ENCODE results near the gene RAD51B.

Gene RAD51B

DNA sequence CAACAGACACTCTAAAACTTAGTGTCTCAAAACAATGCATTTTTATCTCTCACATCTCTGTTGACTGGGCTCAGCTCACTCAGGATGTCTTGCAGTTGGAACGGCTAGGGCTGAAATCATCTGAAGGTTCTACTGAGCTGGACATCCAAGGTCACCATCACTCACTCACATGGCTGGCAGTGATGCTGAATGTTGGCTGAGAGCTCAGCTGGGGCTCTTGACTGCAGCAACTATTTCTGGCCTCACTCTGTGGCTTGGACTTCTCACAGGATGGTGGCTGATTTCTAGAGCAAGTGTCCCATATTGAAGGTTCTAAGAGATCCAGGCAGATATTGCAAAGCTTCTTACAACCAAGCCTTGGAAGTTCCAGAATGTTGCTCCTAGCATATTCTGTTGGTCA is 806.8 kb downstream of the RAD51B start:
- Histone ChIP-seq H3K36me3 (0 out of 22 replicates have a peak, but pooled peaks cover 0 to 4% (median 0%) of the 10 kb centered on the region in 11 experiments), H3K4me2 (peak overlapping the region in 4 of 11 experiments; percentile 30 to 89 (median 84); a peak in 2 of 22 replicates), H3K9ac (no peak overlapping the region), H4K20me1 (no peaks in the 10 kb centered on the region), H3K4me3 (no peak overlapping the region), H3K27ac (no peak overlapping the region), H3K4me1 (peaks cover 32 to 78% (median 50%) of the 10 kb centered on the region in 10 experiments), H3K9me3 (replicated peaks in 1 of 11) (peaks cover 0 to 29% (median 8%) of the 10 kb centered on the region in 11 experiments; a peak in 16 of 22 replicates), H3K27me3 (peaks cover 0 to 10% (median 0%) of the 10 kb centered on the region in 11 experiments; a peak in 5 of 22 replicates)
- no peak for TF ChIP-seq Cebpa-rat (IDR thresholded peaks at IDR 0.05)

DNA sequence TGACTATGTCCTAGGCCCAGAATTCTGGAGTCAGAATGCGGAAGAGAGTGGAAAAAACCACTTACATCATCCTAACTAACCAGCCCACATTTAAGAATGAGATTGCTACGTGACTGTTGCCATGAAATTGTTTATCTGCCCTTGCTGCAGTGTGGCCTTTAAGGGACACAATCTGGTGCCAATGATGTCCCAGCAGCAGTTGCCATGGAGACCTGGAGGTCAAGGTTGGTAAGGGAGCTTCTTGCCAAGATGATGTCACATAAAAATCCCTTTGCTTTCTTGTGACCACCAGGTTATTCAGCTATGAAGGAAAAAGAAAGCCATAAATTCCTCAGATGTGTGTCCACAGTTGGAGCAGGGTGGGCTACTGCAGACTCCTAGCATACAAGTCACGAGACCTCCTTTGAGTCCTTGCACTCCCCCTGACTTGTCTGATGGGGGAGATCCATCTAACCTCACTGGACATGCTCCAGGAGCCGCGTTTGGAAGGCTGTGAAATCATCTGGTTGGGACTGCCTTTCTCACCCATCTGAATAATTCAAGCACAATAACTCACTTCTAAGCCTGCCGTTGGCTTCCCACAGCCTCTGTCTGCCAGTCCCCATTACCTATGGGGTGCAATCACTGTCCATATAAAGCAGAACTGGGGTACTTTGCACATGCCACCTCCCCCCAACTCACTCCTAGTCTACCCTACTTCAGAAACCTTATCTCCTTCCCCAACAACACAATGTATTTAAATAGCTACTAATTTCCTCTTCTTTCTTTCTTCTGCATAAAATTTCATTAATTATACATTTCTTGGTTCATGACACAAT is 807.7 kb downstream of the RAD51B start:
- Histone ChIP-seq H4K20me1 (no peaks in the 10 kb centered on the region), H3K36me3 (no peaks in the 10 kb centered on the region), H3K9me3 (replicated peaks in 1 of 11) (peaks cover 0 to 22% (median under 1%) of the 10 kb centered on the region in 11 experiments; a peak in 8 of 22 replicates), H3K4me3 (no peak overlapping the region), H3K27ac (no peak overlapping the region), H3K4me2 (peak overlapping the region; percentile 81 to 91 (median 87); a peak in 20 of 22 replicates), H3K9ac (no peak overlapping the region), H3K4me1 (peaks cover 40 to 78% (median 58%) of the 10 kb centered on the region in 10 experiments), H3K27me3 (peaks cover 0 to 10% (median 0%) of the 10 kb centered on the region in 11 experiments; a peak in 5 of 22 replicates)
- no peak for TF ChIP-seq Cebpa-rat (IDR thresholded peaks at IDR 0.05)

DNA sequence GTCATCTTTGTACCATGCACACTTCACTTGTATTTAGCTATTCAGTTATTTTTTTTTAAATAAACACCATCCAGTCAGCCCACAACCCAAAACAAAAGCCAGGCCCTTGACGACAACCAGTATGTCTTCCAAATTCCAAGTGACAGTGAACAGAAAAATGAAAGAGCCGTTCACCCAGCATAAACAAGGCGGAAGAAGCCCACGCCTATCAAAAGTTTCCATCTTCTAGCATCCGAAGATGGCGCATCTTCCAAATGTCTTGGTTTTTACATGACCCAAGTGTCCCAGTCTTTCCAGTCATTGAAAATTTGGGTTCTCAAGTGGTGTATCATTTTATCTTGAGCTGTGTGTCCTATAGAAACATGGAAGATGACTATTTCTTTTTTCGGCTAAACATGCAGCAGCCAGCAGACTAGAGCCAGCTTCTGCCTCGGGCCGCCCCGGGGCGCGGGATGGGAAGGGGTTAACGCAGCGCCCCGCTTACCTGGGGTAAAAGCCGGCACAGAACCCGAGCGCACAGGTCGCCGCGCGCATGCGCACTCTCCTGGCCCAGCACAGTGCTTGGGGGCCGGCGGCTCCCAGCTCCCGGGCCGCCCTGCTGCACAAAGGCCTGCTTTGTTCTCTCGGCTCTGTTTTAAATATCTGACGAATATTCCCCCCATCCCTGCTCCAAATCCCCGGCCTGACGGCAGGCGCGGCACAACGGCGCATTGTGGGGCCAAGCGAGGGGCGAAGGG is 808.5 kb downstream of the RAD51B start:
- H4K20me1 ChIP-seq: no peaks in the 10 kb centered on the region
- peaks cover 48 to 82% (median 64%) of the 10 kb centered on the region in 10 experiments for H3K4me1 ChIP-seq
- H3K4me3 ChIP-seq: peak overlapping the region; percentile 6 to 60 (median 41); a peak in 17 of 20 replicates
- peaks cover 0 to 10% (median 0%) of the 10 kb centered on the region in 11 experiments; a peak in 5 of 22 replicates for H3K27me3 ChIP-seq
- TF ChIP-seq Cebpa-rat (IDR thresholded peaks at IDR 0.05): no peak
- peak overlapping the region; percentile 22 to 73 (median 64); a peak in 20 of 22 replicates for H3K9ac ChIP-seq
- H3K9me3 ChIP-seq (replicated peaks in 1 of 11): peaks cover 0 to 22% (median 0%) of the 10 kb centered on the region in 11 experiments; a peak in 5 of 22 replicates
- H3K4me2 ChIP-seq: peak overlapping the region; percentile 81 to 91 (median 87)
- no peaks in the 10 kb centered on the region for H3K36me3 ChIP-seq
- peak overlapping the region; percentile 11 to 73 (median 61); a peak in 20 of 22 replicates for H3K27ac ChIP-seq

DNA sequence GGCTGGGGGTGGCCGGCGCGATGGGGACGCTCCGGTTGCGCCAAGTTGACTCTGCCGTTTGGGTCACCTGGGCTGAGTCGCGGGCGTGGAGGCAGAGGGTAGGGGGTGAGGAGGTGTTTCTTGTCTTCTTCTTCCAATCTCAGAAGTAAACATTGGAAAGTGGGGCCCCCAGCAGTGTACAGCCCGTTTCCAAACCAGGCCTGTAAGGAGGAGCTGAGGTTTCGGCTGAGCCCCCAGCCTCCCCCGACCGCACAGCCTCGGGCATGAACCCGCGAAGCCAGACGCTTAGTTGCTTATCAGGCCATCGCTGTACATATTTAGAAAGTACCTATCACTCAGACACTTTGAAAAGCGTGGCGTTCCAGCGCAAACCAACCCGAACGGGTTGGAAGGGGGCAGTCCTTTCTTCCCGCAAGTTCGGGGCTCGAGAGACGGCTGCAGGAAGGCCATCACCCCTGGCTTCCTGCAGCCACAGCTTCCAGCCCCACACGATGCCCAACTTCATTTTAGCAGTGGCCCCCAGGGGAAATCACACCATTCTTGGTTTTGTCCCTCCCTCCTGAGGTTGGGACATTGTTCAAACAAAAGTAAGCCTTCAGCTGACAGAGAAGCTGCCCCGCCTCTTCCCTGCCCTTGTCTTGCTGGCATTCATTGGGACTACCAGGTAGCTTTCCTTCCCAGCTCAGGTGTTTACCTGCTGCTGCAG is 809.2 kb downstream of the RAD51B start:
- TF ChIP-seq Cebpa-rat (IDR thresholded peaks at IDR 0.05): no peak
- H3K9ac ChIP-seq: peak overlapping the region; percentile 22 to 73 (median 64); a peak in 20 of 22 replicates

DNA sequence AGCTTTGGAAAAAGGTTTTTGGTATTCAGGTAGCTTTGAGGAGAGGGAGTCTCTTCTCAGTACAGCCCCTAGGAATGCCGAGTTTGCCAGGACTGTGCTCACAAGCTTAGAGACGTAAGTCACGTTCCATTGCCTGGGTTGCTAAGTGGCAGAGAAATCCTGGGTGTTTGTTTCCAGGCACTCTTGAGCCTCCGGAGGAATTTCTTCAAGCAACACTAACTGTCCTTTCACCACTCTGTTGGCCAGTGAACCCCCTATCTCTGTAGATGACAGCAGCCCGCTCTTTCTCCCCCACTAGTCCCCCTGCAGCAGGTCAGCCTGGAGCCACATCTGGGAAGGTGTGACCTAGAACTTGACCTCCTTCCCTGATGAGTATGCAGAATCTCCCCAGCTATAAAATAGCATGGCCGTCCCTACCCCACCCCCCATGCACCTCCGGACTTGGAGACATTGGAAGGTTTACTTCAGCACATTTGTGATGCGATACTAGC is 810.5 kb downstream of the RAD51B start:
- Histone ChIP-seq H3K27me3 (peaks cover 0 to 10% (median 0%) of the 10 kb centered on the region in 11 experiments; a peak in 5 of 22 replicates), H3K9me3 (replicated peaks in 1 of 11) (peaks cover 0 to 14% (median 0%) of the 10 kb centered on the region in 11 experiments; a peak in 4 of 22 replicates), H3K4me1 (peaks cover 69 to 92% (median 82%) of the 10 kb centered on the region in 10 experiments), H3K4me2 (peak overlapping the region; percentile 7 to 91 (median 83); a peak in 10 of 22 replicates), H3K9ac (no peak overlapping the region), H3K4me3 (no peak overlapping the region), H4K20me1 (no peaks in the 10 kb centered on the region), H3K36me3 (no peaks in the 10 kb centered on the region), H3K27ac (no peak overlapping the region)
- no peak for TF ChIP-seq Cebpa-rat (IDR thresholded peaks at IDR 0.05)

More for the DNA sequence above, 809.2 kb downstream of the RAD51B start:
- H3K4me3 ChIP-seq: peak overlapping the region; percentile 6 to 60 (median 41); a peak in 16 of 20 replicates
- peaks cover 0 to 10% (median 0%) of the 10 kb centered on the region in 11 experiments; a peak in 5 of 22 replicates for H3K27me3 ChIP-seq
- no peaks in the 10 kb centered on the region for H3K36me3 ChIP-seq
- H4K20me1 ChIP-seq: no peaks in the 10 kb centered on the region
- H3K9me3 ChIP-seq (replicated peaks in 1 of 11): peaks cover 0 to 22% (median 0%) of the 10 kb centered on the region in 11 experiments; a peak in 5 of 22 replicates
- peaks cover 55 to 82% (median 71%) of the 10 kb centered on the region in 10 experiments for H3K4me1 ChIP-seq
- H3K27ac ChIP-seq: peak overlapping the region; percentile 11 to 73 (median 61); a peak in 20 of 22 replicates
- peak overlapping the region; percentile 81 to 91 (median 87) for H3K4me2 ChIP-seq

DNA sequence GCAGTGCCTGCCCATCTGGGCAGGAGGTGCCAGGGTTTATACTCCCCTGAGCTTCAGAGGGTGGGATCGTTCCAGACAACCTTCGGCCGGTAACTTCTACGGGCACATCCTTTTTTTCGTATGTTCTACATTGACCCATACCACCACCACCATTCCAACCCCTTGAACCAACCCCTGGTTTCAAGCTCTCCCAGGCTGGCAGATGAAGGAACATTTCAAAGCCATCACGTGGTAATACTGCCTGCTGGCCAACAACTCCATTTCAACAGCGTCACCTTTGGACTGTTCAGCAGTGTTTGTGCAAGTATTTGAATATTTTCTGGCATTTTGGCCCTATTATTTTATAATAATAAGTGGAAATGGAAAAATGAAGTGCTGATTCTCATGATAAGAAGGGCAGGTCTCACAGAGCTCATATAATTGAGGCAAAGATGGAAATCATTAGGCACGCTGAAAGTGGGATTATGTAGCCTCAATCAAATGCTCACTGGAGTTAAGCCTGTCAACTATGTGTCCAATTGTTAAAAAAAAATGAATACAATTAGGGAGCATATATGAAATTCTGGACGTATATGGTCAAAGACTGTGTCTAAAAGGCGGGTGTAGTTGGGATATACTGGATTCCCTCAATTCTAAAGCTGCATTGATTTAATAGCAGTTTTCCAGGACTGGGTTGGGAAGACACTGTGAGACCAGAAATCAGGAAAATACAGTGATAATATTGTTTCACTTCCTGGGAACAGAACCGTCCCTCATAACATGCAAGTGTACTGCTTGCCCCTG is 811.2 kb downstream of the RAD51B start:
- H4K20me1 ChIP-seq: no peaks in the 10 kb centered on the region
- H3K4me1 ChIP-seq: peaks cover 69 to 94% (median 83%) of the 10 kb centered on the region in 10 experiments
- no peak overlapping the region for H3K9ac ChIP-seq
- H3K27ac ChIP-seq: peak overlapping the region in 4 of 11 experiments; percentile 27 to 87 (median 58); a peak in 4 of 22 replicates
- no peak for TF ChIP-seq Cebpa-rat (IDR thresholded peaks at IDR 0.05)
- no peaks in the 10 kb centered on the region for H3K36me3 ChIP-seq
- peaks cover 0 to 10% (median 0%) of the 10 kb centered on the region in 11 experiments; a peak in 5 of 22 replicates for H3K27me3 ChIP-seq
- peaks cover 0 to 7% (median 0%) of the 10 kb centered on the region in 11 experiments; a peak in 3 of 22 replicates for H3K9me3 ChIP-seq (replicated peaks in 1 of 11)
- no peak overlapping the region for H3K4me3 ChIP-seq
- peak overlapping the region; percentile 66 to 89 (median 81); a peak in 20 of 22 replicates for H3K4me2 ChIP-seq

DNA sequence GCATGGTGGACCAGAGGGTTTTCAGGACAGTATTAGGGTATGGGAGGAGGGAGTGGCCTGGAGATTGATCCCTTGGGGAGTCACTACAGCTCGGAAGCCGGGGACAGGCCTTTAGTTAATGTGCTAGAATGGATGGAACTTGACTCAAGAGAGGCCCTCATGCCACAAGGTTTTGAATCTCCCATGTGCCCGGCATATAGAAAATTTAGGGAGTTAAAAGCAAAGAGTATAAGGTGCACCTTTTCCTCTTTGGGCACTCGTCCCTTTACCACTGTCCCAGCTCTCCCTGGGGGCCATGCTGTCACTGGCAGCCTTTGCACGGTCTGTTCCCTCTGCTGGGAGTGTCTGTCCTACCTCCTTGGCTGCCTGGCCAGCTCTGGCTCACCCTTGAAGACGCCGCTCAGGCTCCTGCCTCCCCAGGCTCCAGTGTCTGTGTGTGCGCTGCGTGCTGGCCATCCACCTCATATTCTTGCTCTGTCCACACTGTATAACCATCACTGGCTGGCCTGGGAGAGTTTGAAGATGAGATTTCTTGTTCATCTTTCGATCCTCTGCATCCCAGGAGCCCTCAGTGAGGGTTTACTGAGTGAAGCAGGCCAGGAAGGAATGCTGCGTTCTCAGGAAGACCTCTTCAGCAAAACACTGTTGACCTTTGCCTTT is 811.9 kb downstream of the RAD51B start:
- Histone ChIP-seq H3K4me3 (no peak overlapping the region), H3K4me2 (peak overlapping the region; percentile 66 to 89 (median 81)), H3K27me3 (peaks cover 0 to 10% (median 0%) of the 10 kb centered on the region in 11 experiments; a peak in 5 of 22 replicates), H3K4me1 (peaks cover 70 to 94% (median 86%) of the 10 kb centered on the region in 10 experiments), H3K27ac (peak overlapping the region in 10 of 11 experiments; percentile 19 to 92 (median 82); a peak in 9 of 22 replicates), H3K36me3 (no peaks in the 10 kb centered on the region), H3K9ac (peak overlapping the region in 2 of 11 experiments; percentile 34 to 79; a peak in 3 of 22 replicates), H3K9me3 (replicated peaks in 1 of 11) (peaks cover 0 to 3% (median 0%) of the 10 kb centered on the region in 11 experiments; a peak in 1 of 22 replicates), H4K20me1 (no peaks in the 10 kb centered on the region)
- TF ChIP-seq Cebpa-rat (IDR thresholded peaks at IDR 0.05): no peak
